Measurements from ENCODE around the gene SLC38A8.

Gene SLC38A8

DNA sequence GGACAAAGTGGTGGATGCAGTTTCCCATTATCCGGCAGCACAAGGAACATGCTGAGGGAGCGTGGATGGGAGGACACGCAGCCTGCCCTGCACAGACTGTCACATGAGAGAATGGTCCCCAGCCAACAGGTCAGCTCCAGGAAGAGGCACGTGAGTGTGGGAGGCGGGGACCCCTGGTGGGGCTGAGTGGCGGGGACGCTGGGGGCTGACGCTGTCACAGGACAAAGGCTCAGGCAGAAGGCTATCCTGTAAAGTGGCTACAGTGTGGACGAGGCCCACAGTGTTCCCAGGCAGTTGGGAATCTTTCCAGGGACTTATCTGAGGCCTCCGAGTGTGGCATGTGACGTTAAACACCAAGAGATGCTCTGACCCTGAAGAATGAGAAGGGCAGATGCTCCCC is 43.7 kb upstream of the SLC38A8 start:
- no peak for DNase-seq (ENCODE audit: low read depth in 2 of 2)
- TF ChIP-seq CTCF (IDR thresholded peaks at IDR 0.05; ENCODE audit: low read depth, low read length): no peak
- H3K4me3 ChIP-seq (replicated peaks in 1 of 2; ENCODE audit: low read depth in 2 of 2, low read length in 2 of 2): no peak overlapping the region

GRCh38 chr16:84085773-84086172 is 43.2 kb upstream of the SLC38A8 start:
- no peak for DNase-seq (ENCODE audit: low read depth in 2 of 2)
- no peak for TF ChIP-seq CTCF (IDR thresholded peaks at IDR 0.05; ENCODE audit: low read depth, low read length)
- H3K4me3 ChIP-seq (replicated peaks in 1 of 2; ENCODE audit: low read depth in 2 of 2, low read length in 2 of 2): no peak overlapping the region

GRCh38 chr16:84085271-84085667 is 42.7 kb upstream of the SLC38A8 start:
- H3K4me3 ChIP-seq (replicated peaks in 1 of 2; ENCODE audit: low read depth in 2 of 2, low read length in 2 of 2): no peak overlapping the region
- no peak for DNase-seq (ENCODE audit: low read depth in 2 of 2)
- no peak for TF ChIP-seq CTCF (IDR thresholded peaks at IDR 0.05; ENCODE audit: low read depth, low read length)

- DNase-seq (ENCODE audit: low read depth in 2 of 2): peak; percentile 72 to 74
- no peak overlapping the region for H3K4me3 ChIP-seq (replicated peaks in 1 of 2; ENCODE audit: low read depth in 2 of 2, low read length in 2 of 2)
- peak; percentile 68 for TF ChIP-seq CTCF (IDR thresholded peaks at IDR 0.05; ENCODE audit: low read depth, low read length)
Observed at GRCh38 chr16:84084570-84085270, 42.1 kb upstream of the SLC38A8 start.

- no peak for TF ChIP-seq CTCF (IDR thresholded peaks at IDR 0.05; ENCODE audit: low read depth, low read length)
- H3K4me3 ChIP-seq (replicated peaks in 1 of 2; ENCODE audit: low read depth in 2 of 2, low read length in 2 of 2): no peak overlapping the region
- DNase-seq (ENCODE audit: low read depth in 2 of 2): no peak
Observed at GRCh38 chr16:84082835-84083569, 40.4 kb upstream of the SLC38A8 start.

GRCh38 chr16:84082110-84082509 is 39.5 kb upstream of the SLC38A8 start:
- H3K4me3 ChIP-seq (replicated peaks in 1 of 2; ENCODE audit: low read depth in 2 of 2, low read length in 2 of 2): no peak overlapping the region
- TF ChIP-seq CTCF (IDR thresholded peaks at IDR 0.05; ENCODE audit: low read depth, low read length): no peak
- DNase-seq (ENCODE audit: low read depth in 2 of 2): no peak
